ENCODE results near the gene ACSF3.
"Not testable (repeated sequence)": the region's sequence is repeated elsewhere in the genome, so short reads cannot be mapped to it uniquely, and the experiment has no call there.

The ACSF3 gene

DNA sequence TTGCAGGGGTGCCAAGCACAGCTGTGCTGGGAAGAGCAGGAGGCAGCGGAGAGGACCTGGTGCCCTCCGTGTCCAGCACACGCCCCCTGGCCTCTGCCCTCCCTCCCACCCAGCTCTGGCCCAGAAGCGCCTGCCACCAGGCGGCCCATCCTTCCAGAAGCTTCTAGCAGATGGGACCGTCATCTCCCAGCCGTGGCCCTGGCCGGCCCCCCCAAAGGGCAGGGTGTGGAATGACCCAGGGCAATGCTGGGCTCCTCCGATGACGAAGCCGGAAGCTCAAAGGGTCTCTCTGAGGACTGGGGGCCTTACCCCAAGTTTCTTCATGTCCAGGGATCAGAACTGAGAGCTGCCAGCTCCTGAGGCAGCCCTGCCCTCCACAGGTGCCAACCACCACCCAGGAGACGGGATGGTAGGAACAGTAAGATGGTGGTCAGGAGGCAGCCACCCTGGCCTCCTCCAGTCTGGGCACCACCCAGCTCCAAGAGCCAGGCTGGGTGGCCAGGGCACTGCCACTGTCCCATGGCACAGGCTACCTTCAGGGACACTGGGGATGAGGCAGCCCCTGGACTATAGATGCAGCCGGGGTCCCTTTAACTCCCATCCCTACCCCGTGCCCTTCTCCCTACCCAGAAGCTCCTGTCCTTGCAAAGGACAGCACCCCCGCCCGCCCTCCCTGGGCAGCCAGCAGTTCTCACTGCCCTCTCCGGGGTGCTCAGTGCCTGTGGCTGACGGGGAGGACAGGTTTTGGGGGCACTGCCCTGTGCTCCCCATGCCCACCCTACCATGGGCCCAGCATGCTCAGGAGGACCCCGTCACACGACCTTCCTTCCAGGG is 71.4 kb downstream of the ACSF3 start:
- DNase-seq: no peak

- DNase-seq: not testable (repeated sequence)
Measured at GRCh38 chr16:89165681-89165979, 72.0 kb downstream of the ACSF3 start.

DNA sequence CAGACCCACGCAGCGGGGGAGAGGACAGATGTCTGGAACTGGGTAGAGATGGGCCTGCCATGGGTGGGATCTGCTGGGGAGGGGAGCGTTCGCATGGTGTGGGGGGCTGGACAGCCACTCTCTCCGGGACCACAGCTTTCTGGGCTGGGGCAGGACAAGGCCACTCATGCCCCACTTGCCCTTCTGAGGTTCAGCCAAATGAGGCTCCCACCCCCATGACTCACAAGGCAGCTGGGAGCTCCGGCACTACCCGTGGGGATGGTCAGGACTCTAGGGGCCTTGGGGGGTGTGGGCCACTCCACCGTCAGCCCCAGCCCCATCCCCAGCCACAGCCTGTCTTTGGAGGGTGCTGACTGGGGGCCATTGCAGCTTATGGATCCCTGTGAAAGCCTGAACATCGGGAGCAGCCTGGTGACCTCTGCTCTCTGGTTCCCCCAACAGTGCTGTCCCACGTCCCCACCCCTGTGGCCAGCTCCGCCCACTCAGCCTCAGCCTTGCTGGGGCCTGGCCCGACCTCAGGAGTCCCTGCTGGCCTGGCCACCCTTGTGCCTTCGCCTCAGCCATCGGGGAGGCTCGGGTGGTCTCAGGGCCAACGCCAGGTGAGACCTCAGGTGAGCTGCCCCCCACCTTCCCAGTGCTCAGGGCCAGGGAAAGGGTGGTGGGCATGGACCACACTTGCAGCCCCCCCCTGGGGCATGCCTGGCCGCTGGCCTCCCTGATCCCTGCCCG is 73.2 kb downstream of the ACSF3 start:
- DNase-seq: no peak

GRCh38 chr16:89167425-89167941 is 73.8 kb downstream of the ACSF3 start:
- DNase-seq: peak; percentile 82

GRCh38 chr16:89168381-89169189 is 74.9 kb downstream of the ACSF3 start:
- DNase-seq: no peak

DNA sequence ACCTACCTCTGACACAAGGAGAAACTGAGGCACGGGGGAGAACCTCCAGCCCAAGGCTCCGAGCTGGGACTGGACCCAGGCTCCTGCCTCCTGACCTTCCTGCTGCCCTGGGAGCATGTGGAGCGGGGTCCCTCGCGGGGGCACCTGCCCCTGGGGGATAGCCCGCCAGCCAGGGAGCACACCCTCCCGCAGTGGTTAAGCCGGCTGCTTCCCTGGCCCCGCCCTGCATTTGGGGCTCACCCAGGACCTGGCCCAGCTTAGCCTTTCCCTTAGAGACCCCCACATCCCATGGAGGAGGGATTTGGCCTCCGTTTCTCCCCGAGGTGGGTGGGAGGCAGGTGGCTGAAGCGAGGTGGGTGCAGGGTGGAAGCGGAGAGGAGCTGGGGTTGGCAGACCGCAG is 76.1 kb downstream of the ACSF3 start:
- DNase-seq: no peak

GRCh38 chr16:89170346-89171215 is 76.9 kb downstream of the ACSF3 start:
- no peak for DNase-seq

GRCh38 chr16:89171216-89172170 is 77.8 kb downstream of the ACSF3 start, which contains the start of gene CDH15:
Gene CDH15, plus strand, starts transcription at chr16:89171748. Its CDS starts 84 bp downstream, at chr16:89171832.
- DNase-seq: peak; percentile 96

- DNase-seq: no peak
Measured at GRCh38 chr16:89172171-89172527, 78.5 kb downstream of the ACSF3 start.

GRCh38 chr16:89172528-89173173 is 79.0 kb downstream of the ACSF3 start:
- DNase-seq: no peak

DNA sequence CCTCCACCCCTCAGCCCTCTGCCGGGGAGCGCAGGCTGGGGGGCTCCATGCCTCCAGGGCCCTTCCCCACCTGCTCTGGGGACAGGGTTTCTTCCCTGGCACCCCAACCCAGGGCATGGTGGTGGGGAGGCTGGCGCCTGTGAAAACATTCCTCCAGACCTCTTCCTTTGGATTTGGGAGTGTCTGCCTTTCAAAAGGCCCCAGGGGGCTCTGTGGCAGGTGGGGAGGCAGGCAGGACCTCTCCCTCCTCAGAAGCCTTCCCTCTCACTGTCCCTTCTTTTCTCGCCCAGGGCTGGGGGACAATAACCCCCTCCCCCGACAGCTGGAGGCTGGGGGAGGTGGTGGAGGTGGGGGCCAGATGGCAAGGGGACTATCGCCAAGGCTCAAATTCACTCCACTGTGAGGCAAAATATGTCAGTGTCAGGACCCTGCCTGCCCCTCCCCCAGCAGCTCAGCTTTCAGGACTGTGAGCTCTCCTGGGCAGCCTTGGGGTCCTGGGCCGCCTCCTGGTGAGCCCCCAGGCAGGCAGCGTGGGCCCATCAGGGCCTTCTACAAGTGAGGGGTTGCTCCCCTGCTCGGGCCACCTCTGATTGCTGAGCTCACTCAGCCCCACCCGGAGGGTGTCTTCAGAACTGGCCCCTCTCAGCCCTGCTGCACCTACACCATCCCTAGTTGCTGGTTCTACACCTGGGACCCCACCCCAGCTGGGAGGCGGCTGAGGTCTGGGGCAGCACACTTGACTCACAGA is 79.7 kb downstream of the ACSF3 start:
- no peak for DNase-seq

DNA sequence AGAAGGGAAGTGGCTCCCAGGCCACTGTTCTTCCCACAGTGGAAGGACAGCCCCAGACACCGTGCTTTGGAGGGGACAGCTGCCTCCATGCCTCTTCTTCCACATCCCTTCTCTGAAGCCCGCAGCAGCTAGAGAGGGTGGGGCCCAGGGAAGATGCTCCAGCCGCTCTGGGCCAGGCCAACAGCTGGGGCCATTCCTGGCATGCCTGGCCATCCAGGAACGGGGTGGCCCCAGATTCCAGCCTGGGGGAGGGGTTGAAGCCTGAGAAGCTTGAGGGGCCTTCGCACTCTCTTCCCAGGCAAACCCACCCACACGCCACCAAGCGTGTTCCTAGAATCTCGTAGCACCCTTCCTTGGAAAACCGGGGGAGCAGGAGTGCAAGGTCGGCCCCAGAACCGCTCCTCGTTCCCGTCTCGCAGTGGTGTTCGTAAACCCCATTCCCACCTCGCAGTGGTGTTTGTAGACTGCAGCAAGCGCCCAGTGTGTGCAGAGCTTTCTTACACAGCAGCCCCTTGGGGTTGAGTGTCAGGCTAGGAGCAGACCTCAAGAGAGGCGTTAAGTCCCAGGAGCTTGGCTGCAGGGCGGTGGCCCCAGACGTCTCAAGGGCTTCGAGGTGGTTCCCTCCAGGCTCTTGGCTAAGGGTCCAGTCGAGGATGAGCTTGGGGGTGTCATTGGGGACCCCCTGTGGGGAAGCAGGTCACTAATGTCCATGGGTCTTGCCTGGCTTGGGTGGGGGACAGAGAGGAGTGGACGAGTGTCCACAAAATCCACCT is 80.6 kb downstream of the ACSF3 start:
- no peak for DNase-seq

- DNase-seq: no peak
Measured at GRCh38 chr16:89174877-89175276, 81.2 kb downstream of the ACSF3 start.

DNA sequence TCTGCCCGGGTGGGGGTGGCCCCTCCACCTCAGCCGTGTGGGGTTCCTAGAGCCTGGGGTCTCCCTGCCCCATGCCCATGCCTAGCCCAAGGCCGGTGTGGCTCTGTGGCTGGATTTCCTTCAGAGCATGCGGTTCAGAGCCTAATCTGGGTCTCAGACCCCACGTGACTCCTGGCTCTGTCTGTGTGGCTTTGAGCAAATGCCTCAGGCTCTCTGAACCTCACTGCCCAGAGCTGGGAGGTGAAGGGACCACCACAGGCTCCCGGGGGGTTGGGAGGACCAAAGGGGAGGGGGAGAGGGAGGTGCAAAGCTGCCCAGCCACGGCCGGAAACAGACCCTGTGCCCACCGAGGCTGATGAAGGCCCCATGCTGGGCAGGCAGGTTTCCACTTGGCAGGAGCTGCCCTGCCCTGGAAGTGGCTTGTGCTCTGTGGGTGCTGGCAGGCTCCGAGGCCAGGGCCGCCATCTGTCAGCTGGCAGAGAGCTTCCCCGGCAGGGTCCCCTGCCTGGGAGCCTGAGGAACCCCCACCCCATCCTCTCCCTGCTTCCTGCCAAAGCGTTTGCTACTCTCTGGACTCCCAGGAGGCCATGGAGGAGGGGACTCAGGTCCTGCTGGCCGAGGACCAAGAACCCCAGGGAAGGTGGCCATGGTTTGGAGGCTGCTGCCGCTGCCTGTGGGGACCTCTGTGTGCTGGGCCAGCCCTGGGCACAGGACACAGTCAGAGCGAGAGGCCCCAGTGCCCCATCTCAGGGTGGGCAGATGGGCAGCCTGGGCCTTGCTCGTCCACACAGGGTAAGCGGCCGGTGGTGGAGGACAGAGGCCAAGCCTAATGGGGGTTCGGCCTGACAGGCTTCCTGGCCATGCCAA is 81.9 kb downstream of the ACSF3 start:
- DNase-seq: no peak

- no peak for DNase-seq
Measured at GRCh38 chr16:89176147-89176690, 82.6 kb downstream of the ACSF3 start.

DNA sequence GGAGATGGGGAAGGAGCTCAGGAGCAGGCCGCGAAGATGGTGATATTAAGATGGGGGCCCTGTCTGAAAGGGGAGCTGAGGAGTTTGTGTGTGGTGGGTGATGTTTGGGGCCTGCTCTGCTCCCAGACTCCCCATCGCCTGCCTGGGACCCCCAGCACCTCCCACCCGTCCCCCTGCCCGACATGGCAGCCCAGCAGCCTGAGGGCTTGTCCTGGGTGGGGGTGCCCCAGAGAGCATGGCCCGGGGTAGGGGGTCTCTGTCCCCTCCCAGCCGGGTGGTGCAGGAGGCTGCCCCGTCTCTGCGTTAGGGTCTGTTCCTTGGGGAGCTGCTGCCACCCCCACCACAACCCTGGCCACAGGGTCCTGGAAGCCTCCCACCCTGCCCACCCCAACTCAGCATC is 83.1 kb downstream of the ACSF3 start:
- no peak for DNase-seq

- DNase-seq: no peak
Measured at GRCh38 chr16:89177501-89177900, 83.8 kb downstream of the ACSF3 start.

Measured in CD4-positive, alpha-beta T cell treated with Interleukin-21 for 1 hour (primary cell).